Esophagus squamous epithelium (tissue), 5 donors: ENCODE measurements around the gene LBX2. TPM values are rescaled to one million over a fixed set of nuclear protein-coding genes. Genes with fewer than 3 reads are reported as not detected.

Experiments
- DNase-seq: peaks from one replicate; lab custom pipeline; 2025; lab: John Stamatoyannopoulos, UW
- H3K27ac ChIP-seq, 4 donors: fragments of 200-600 bp; sonication (generic); one replicate each; pipeline ENCODE4 v1.5.1; 2016 to 2019; ENCODE audit warnings: mild to moderate bottlenecking in 1 of 4
- H3K27me3 ChIP-seq, 4 donors: fragments of 200-600 bp; sonication (generic); 1 replicate in 3 of 4; 2 replicates in 1 of 4; pipeline versions ENCODE4 v1.5.1 to v1.6.0; 2017 to 2021; ENCODE audit warnings: antibody characterized with exemption in 1 of 4
- H3K36me3 ChIP-seq, 3 donors: fragments of 200-600 bp; sonication (generic); one replicate each; pipeline ENCODE4 v1.5.1; 2016 to 2019
- H3K4me1 ChIP-seq, 3 donors: fragments of 200-600 bp; sonication (generic); one replicate each; pipeline ENCODE4 v1.5.1; 2017 to 2019
- H3K4me3 ChIP-seq, 4 donors: fragments of 200-600 bp; sonication (generic); 1 replicate in 3 of 4; 2 replicates in 1 of 4; pipeline ENCODE4 v1.5.1; 2016 to 2019; ENCODE audit warnings: mild to moderate bottlenecking in 2 of 4, moderate library complexity in 1 of 4
- H3K9me3 ChIP-seq, 3 donors: fragments of 200-600 bp; sonication (generic); one replicate each; pipeline ENCODE4 v1.5.1; 2016 to 2019
- CTCF ChIP-seq, 6 experiments: fragments of 450-650 bp in 4 of 6; fragments of 200-600 bp in 2 of 6; sonication (generic) in 2 of 6; IDR thresholded peaks; one replicate each; pipeline ENCODE4 v1.5.1; 2016 to 2019; ENCODE audit warnings: antibody characterized with exemption in 6 of 6, mild to moderate bottlenecking in 4 of 6, moderate library complexity in 4 of 6
- POLR2A ChIP-seq, 4 donors: fragments of 450-650 bp; IDR thresholded peaks; one replicate each; pipeline ENCODE4 v1.6.1; 2017; ENCODE audit warnings: antibody characterized with exemption in 4 of 4, mild to moderate bottlenecking in 4 of 4, moderate library complexity in 3 of 4
- WGBS, 2 donors: methylation state at CpG; one replicate each; pipeline ENCODE4 v1.1.5; 2018; 5-methylcytosine and 5-hydroxymethylcytosine counted together
- intact Hi-C: fragments of 100-400 bp; cut with DNase I; formaldehyde crosslinking; loops from one replicate; pipeline ENCODE4 v1.15.0; 2022
- total RNA-seq, 4 donors: library from RNA; depleted of rRNA; stranded (reverse); fragments of >200 nt; gene quantifications; one replicate each; pipeline ENCODE4 v1.1.0, GENCODE V29; 2016
- donor health status: DM: yes; HTN: yes; CAD: no.

Gene LBX2
- total RNA-seq, 4 donors from 2014 or later: 0.38 to 0.57 TPM; not detected in 2

GRCh38 chr2:74500578-74500946 lies 1.2 kb upstream of the LBX2 start:
- Histone ChIP-seq H3K27me3 (peaks cover 7 to 75% (median 20%) of the 10 kb centered on the region in 4 donors), H3K9me3 (no peaks in the 10 kb centered on the region), H3K4me3 (no peak overlapping the region), H3K36me3 (peaks cover 0 to 14% (median 2%) of the 10 kb centered on the region in 3 donors), H3K4me1 (peaks cover 37 to 67% (median 38%) of the 10 kb centered on the region in 3 donors), H3K27ac (no peak overlapping the region)
- DNase-seq: no peak
- TF ChIP-seq CTCF (IDR thresholded peaks at IDR 0.05): no peak
- no peak for TF ChIP-seq POLR2A (IDR thresholded peaks at IDR 0.05)
- intact Hi-C loops: no loop called here

GRCh38 chr2:74499940-74500577 lies 656 bp upstream of the LBX2 start:
- no peak for DNase-seq
- intact Hi-C loops: no loop called here
- H3K27ac ChIP-seq: no peak overlapping the region
- TF ChIP-seq POLR2A (IDR thresholded peaks at IDR 0.05) (no peak), CTCF (IDR thresholded peaks at IDR 0.05) (no peak)
- H3K9me3 ChIP-seq: no peaks in the 10 kb centered on the region
- peaks cover 7 to 75% (median 20%) of the 10 kb centered on the region in 4 donors for H3K27me3 ChIP-seq
- H3K36me3 ChIP-seq: peaks cover 0 to 9% (median 0%) of the 10 kb centered on the region in 3 donors
- peaks cover 32 to 62% (median 37%) of the 10 kb centered on the region in 3 donors for H3K4me1 ChIP-seq
- H3K4me3 ChIP-seq: no peak overlapping the region
- WGBS, 2 donors: 43 to 59% methylated on average over 7 to 9 of the region's 15 CpGs

- peak overlapping the region in 1 of 4 donors; percentile 15 for H3K27ac ChIP-seq
- no peak for TF ChIP-seq POLR2A (IDR thresholded peaks at IDR 0.05)
- TF ChIP-seq CTCF (IDR thresholded peaks at IDR 0.05): no peak
- intact Hi-C loops: no loop called here
- H3K4me3 ChIP-seq: peak overlapping the region; percentile 29 to 61 (median 50)
- peaks cover 7 to 73% (median 20%) of the 10 kb centered on the region in 4 donors for H3K27me3 ChIP-seq
- no peak for DNase-seq
- WGBS, 2 donors: 1 to 3% methylated on average over 23 to 24 of the region's 41 CpGs
- no peaks in the 10 kb centered on the region for H3K9me3 ChIP-seq
- peaks cover 0 to 8% (median 0%) of the 10 kb centered on the region in 3 donors for H3K36me3 ChIP-seq
- peaks cover 31 to 49% (median 36%) of the 10 kb centered on the region in 3 donors for H3K4me1 ChIP-seq
These were observed 720 bp downstream of the LBX2 start for GRCh38 chr2:74498500-74499266.

GRCh38 chr2:74497777-74498499 lies 1.5 kb downstream of the LBX2 start:
- intact Hi-C loops: no loop called here
- WGBS, 2 donors: 2 to 6% methylated on average over 7 of the region's 61 CpGs
- peak overlapping the region; percentile 29 to 61 (median 50) for H3K4me3 ChIP-seq
- H3K36me3 ChIP-seq: peaks cover 0 to 16% (median 2%) of the 10 kb centered on the region in 3 donors
- peaks cover 7 to 65% (median 20%) of the 10 kb centered on the region in 4 donors for H3K27me3 ChIP-seq
- TF ChIP-seq CTCF (IDR thresholded peaks at IDR 0.05) (no peak), POLR2A (IDR thresholded peaks at IDR 0.05) (no peak)
- H3K4me1 ChIP-seq: peaks cover 31 to 41% (median 31%) of the 10 kb centered on the region in 3 donors
- H3K27ac ChIP-seq: peak overlapping the region in 1 of 4 donors; percentile 1
- H3K9me3 ChIP-seq: no peaks in the 10 kb centered on the region
- no peak for DNase-seq
